ENCODE results near the gene GRAMD1B.
"Not testable (repeated sequence)": the region's sequence is repeated elsewhere in the genome, so short reads cannot be mapped to it uniquely, and the experiment has no call there.

The GRAMD1B gene

GRCh38 chr11:123568367-123568870 is 138.3 kb downstream of the GRAMD1B start:
- no peak for DNase-seq (ENCODE audit: low read depth)

GRCh38 chr11:123569393-123569792 is 139.3 kb downstream of the GRAMD1B start:
- DNase-seq (ENCODE audit: low read depth) = no peak

GRCh38 chr11:123570939-123571580 is 141.0 kb downstream of the GRAMD1B start:
- no peak for DNase-seq (ENCODE audit: low read depth)

- not testable (repeated sequence) for DNase-seq (ENCODE audit: low read depth)
Observed at GRCh38 chr11:123572791-123573190, 142.7 kb downstream of the GRAMD1B start.

GRCh38 chr11:123573286-123573685 is 143.2 kb downstream of the GRAMD1B start:
- DNase-seq (ENCODE audit: low read depth) = no peak

- no peak for DNase-seq (ENCODE audit: low read depth)
Observed at GRCh38 chr11:123575441-123575840, 145.4 kb downstream of the GRAMD1B start.

GRCh38 chr11:123576082-123576481 is 146.0 kb downstream of the GRAMD1B start:
- no peak for DNase-seq (ENCODE audit: low read depth)

GRCh38 chr11:123576501-123576900 is 146.4 kb downstream of the GRAMD1B start:
- no peak for DNase-seq (ENCODE audit: low read depth)

GRCh38 chr11:123577081-123577598 is 147.1 kb downstream of the GRAMD1B start:
- DNase-seq (ENCODE audit: low read depth) = peak; percentile 26

- no peak for DNase-seq (ENCODE audit: low read depth)
Observed at GRCh38 chr11:123578778-123579481, 148.9 kb downstream of the GRAMD1B start.

GRCh38 chr11:123579482-123579812 is 149.4 kb downstream of the GRAMD1B start:
- no peak for DNase-seq (ENCODE audit: low read depth)

- no peak for DNase-seq (ENCODE audit: low read depth)
Observed at GRCh38 chr11:123580137-123580536, 150.1 kb downstream of the GRAMD1B start.

GRCh38 chr11:123580557-123581275 is 150.6 kb downstream of the GRAMD1B start:
- DNase-seq (ENCODE audit: low read depth) = peak; percentile 31

GRCh38 chr11:123581651-123582399 is 151.8 kb downstream of the GRAMD1B start:
- no peak for DNase-seq (ENCODE audit: low read depth)

- no peak for DNase-seq (ENCODE audit: low read depth)
Observed at GRCh38 chr11:123582992-123583504, 153.0 kb downstream of the GRAMD1B start.

- no peak for DNase-seq (ENCODE audit: low read depth)
Observed at GRCh38 chr11:123584186-123584585, 154.1 kb downstream of the GRAMD1B start.

GRCh38 chr11:123584737-123585136 is 154.7 kb downstream of the GRAMD1B start:
- no peak for DNase-seq (ENCODE audit: low read depth)

- no peak for DNase-seq (ENCODE audit: low read depth)
Observed at GRCh38 chr11:123585206-123585605, 155.1 kb downstream of the GRAMD1B start.

- DNase-seq (ENCODE audit: low read depth) = no peak
Observed at GRCh38 chr11:123585706-123586105, 155.6 kb downstream of the GRAMD1B start.

GRCh38 chr11:123586568-123586967 is 156.5 kb downstream of the GRAMD1B start:
- no peak for DNase-seq (ENCODE audit: low read depth)

GRCh38 chr11:123587044-123587443 is 157.0 kb downstream of the GRAMD1B start:
- no peak for DNase-seq (ENCODE audit: low read depth)

- no peak for DNase-seq (ENCODE audit: low read depth)
Observed at GRCh38 chr11:123587559-123587958, 157.5 kb downstream of the GRAMD1B start.
